ENCODE results near the gene MLLT1.

GRCh38 chr19:6161271-6161850 lies 118.4 kb downstream of the MLLT1 start:
- TF ChIP-seq, protein P1, sequence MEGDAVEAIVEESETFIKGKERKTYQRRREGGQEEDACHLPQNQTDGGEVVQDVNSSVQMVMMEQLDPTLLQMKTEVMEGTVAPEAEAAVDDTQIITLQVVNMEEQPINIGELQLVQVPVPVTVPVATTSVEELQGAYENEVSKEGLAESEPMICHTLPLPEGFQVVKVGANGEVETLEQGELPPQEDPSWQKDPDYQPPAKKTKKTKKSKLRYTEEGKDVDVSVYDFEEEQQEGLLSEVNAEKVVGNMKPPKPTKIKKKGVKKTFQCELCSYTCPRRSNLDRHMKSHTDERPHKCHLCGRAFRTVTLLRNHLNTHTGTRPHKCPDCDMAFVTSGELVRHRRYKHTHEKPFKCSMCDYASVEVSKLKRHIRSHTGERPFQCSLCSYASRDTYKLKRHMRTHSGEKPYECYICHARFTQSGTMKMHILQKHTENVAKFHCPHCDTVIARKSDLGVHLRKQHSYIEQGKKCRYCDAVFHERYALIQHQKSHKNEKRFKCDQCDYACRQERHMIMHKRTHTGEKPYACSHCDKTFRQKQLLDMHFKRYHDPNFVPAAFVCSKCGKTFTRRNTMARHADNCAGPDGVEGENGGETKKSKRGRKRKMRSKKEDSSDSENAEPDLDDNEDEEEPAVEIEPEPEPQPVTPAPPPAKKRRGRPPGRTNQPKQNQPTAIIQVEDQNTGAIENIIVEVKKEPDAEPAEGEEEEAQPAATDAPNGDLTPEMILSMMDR (IDR thresholded peaks at IDR 0.05; ENCODE audit: insufficient read depth, low read length, poor library complexity, severe bottlenecking) = no peak
- no peak for TF ChIP-seq EZH2phosphoT487 (conservative IDR thresholded peaks at IDR 0.05; ENCODE audit: low read length)
